ENCODE results near the gene ARHGAP45. TPM values are rescaled to one million over a fixed set of nuclear protein-coding genes. Genes with fewer than 3 reads are reported as not detected.

Gene ARHGAP45
- total and polyA plus RNA-seq, 7 experiments from 2014 or later: 305 to 1,030 (median 779) TPM

GRCh38 chr19:1121395-1121794 lies 54.4 kb downstream of the ARHGAP45 start:
- intact Hi-C loops (cut with micrococcal nuclease): no loop called here
- peaks cover 0 to 14% (median 0%) of the 10 kb centered on the region in 5 donors for H3K36me3 Mint-ChIP-seq
- no peak overlapping the region for H3K4me3 ChIP-seq (ENCODE audit: low read length)
- H3K9me3 ChIP-seq (ENCODE audit: control insufficient read depth in 2 of 3, low read length in 3 of 3): no peaks in the 10 kb centered on the region
- H3K9me3 Mint-ChIP-seq: no peaks in the 10 kb centered on the region
- H3K27ac ChIP-seq (ENCODE audit: low read depth, low read length): no peak overlapping the region
- ChIA-PET CTCF (interaction anchor here (0.5 kb wide), 1 partner anchor 124 kb away, joined by 3 read pairs; no protein-coding TSS in a partner anchor), POLR2A (interaction anchor here (0.6 kb wide), 1 partner anchor 11 kb away, joined by 3 read pairs; no protein-coding TSS in a partner anchor)
- no peaks in the 10 kb centered on the region for H3K27me3 Mint-ChIP-seq
- no peaks in the 10 kb centered on the region for H3K4me1 ChIP-seq (ENCODE audit: control insufficient read depth in 2 of 2, insufficient read depth in 2 of 2, low read length in 2 of 2)
- H3K4me1 Mint-ChIP-seq: peaks cover 0 to 5% (median 0%) of the 10 kb centered on the region in 7 donors
- H3K4me3 Mint-ChIP-seq: no peak overlapping the region
- peak overlapping the region in 3 of 9 donors; percentile 4 to 51 (median 15) for H3K27ac Mint-ChIP-seq
- H3K36me3 ChIP-seq (ENCODE audit: control insufficient read depth in 2 of 3, insufficient read depth in 3 of 3, low read length in 3 of 3): peaks cover 6 to 97% (median 16%) of the 10 kb centered on the region in 3 experiments
- H3K27me3 ChIP-seq (ENCODE audit: control insufficient read depth in 2 of 2, insufficient read depth in 2 of 2, low read length in 2 of 2): no peaks in the 10 kb centered on the region
- DNase-seq (no peak), ATAC-seq (no peak)

GRCh38 chr19:1122021-1122971 lies 55.3 kb downstream of the ARHGAP45 start:
- H3K27ac Mint-ChIP-seq: peak overlapping the region in 1 of 9 donors; percentile 51
- Histone ChIP-seq H3K27ac (ENCODE audit: low read depth, low read length) (no peak overlapping the region), H3K36me3 (ENCODE audit: control insufficient read depth in 2 of 3, insufficient read depth in 3 of 3, low read length in 3 of 3) (peaks cover 8 to 97% (median 23%) of the 10 kb centered on the region in 3 experiments), H3K4me1 (ENCODE audit: control insufficient read depth in 2 of 2, insufficient read depth in 2 of 2, low read length in 2 of 2) (no peaks in the 10 kb centered on the region), H3K4me3 (ENCODE audit: low read length) (no peak overlapping the region), H3K9me3 (ENCODE audit: control insufficient read depth in 2 of 3, low read length in 3 of 3) (no peaks in the 10 kb centered on the region), H3K27me3 (ENCODE audit: control insufficient read depth in 2 of 2, insufficient read depth in 2 of 2, low read length in 2 of 2) (no peaks in the 10 kb centered on the region)
- ChIA-PET CTCF (no interaction called here), POLR2A (no interaction called here)
- DNase-seq (no peak), ATAC-seq (no peak)
- H3K4me3 Mint-ChIP-seq: peak overlapping the region in 1 of 10 donors; percentile 52
- H3K36me3 Mint-ChIP-seq: peaks cover 0 to 14% (median 0%) of the 10 kb centered on the region in 5 donors
- H3K4me1 Mint-ChIP-seq: peaks cover 0 to 8% (median 0%) of the 10 kb centered on the region in 7 donors
- H3K9me3 Mint-ChIP-seq: no peaks in the 10 kb centered on the region
- no peaks in the 10 kb centered on the region for H3K27me3 Mint-ChIP-seq
- intact Hi-C loops (cut with micrococcal nuclease): no loop called here

GRCh38 chr19:1122972-1123363 lies 56.0 kb downstream of the ARHGAP45 start:
- CTCF ChIA-PET: interaction anchor here (0.6 to 1.8 kb wide), 2 partner anchors 72 to 343 kb away, joined by 3 read pairs; no protein-coding TSS in a partner anchor
- peak in 1 of 9 donors; percentile 79 for DNase-seq
- Mint-ChIP-seq H3K4me3 (peak overlapping the region in 1 of 10 donors; percentile 52), H3K9me3 (no peaks in the 10 kb centered on the region), H3K4me1 (peaks cover 0 to 11% (median 5%) of the 10 kb centered on the region in 7 donors), H3K27me3 (no peaks in the 10 kb centered on the region), H3K27ac (peak overlapping the region in 2 of 9 donors; percentile 39 to 43), H3K36me3 (peaks cover 0 to 14% (median 0%) of the 10 kb centered on the region in 5 donors)
- Histone ChIP-seq H3K4me1 (ENCODE audit: control insufficient read depth in 2 of 2, insufficient read depth in 2 of 2, low read length in 2 of 2) (no peaks in the 10 kb centered on the region), H3K9me3 (ENCODE audit: control insufficient read depth in 2 of 3, low read length in 3 of 3) (no peaks in the 10 kb centered on the region), H3K4me3 (ENCODE audit: low read length) (no peak overlapping the region), H3K36me3 (ENCODE audit: control insufficient read depth in 2 of 3, insufficient read depth in 3 of 3, low read length in 3 of 3) (peaks cover 15 to 97% (median 30%) of the 10 kb centered on the region in 3 experiments), H3K27me3 (ENCODE audit: control insufficient read depth in 2 of 2, insufficient read depth in 2 of 2, low read length in 2 of 2) (no peaks in the 10 kb centered on the region), H3K27ac (ENCODE audit: low read depth, low read length) (no peak overlapping the region)
- ATAC-seq: peak; percentile 83
- POLR2A ChIA-PET: no interaction called here
- intact Hi-C loops (cut with micrococcal nuclease): no loop called here

GRCh38 chr19:1123381-1123780 lies 56.4 kb downstream of the ARHGAP45 start:
- Histone ChIP-seq H3K36me3 (ENCODE audit: control insufficient read depth in 2 of 3, insufficient read depth in 3 of 3, low read length in 3 of 3) (peaks cover 17 to 95% (median 30%) of the 10 kb centered on the region in 3 experiments), H3K9me3 (ENCODE audit: control insufficient read depth in 2 of 3, low read length in 3 of 3) (no peaks in the 10 kb centered on the region), H3K4me1 (ENCODE audit: control insufficient read depth in 2 of 2, insufficient read depth in 2 of 2, low read length in 2 of 2) (no peaks in the 10 kb centered on the region), H3K4me3 (ENCODE audit: low read length) (no peak overlapping the region), H3K27me3 (ENCODE audit: control insufficient read depth in 2 of 2, insufficient read depth in 2 of 2, low read length in 2 of 2) (no peaks in the 10 kb centered on the region), H3K27ac (ENCODE audit: low read depth, low read length) (no peak overlapping the region)
- ChIA-PET CTCF (interaction anchor here (0.6 to 1.8 kb wide), 3 partner anchors 10 to 343 kb away, joined by 3 to 4 read pairs (median 3); no protein-coding TSS in a partner anchor), POLR2A (interaction anchor here (1.2 kb wide), 1 partner anchor 15 kb away, joined by 3 read pairs; no protein-coding TSS in a partner anchor)
- no peak for ATAC-seq
- H3K36me3 Mint-ChIP-seq: peaks cover 0 to 13% (median 0%) of the 10 kb centered on the region in 5 donors
- no peak overlapping the region for H3K4me3 Mint-ChIP-seq
- no peak for DNase-seq
- peaks cover 0 to 11% (median 5%) of the 10 kb centered on the region in 7 donors for H3K4me1 Mint-ChIP-seq
- H3K27me3 Mint-ChIP-seq: no peaks in the 10 kb centered on the region
- no peaks in the 10 kb centered on the region for H3K9me3 Mint-ChIP-seq
- H3K27ac Mint-ChIP-seq: peak overlapping the region in 1 of 9 donors; percentile 43
- intact Hi-C loops (cut with micrococcal nuclease): no loop called here

- peaks cover 0 to 3% of the 10 kb centered on the region in 2 donors for H3K4me1 ChIP-seq (ENCODE audit: control insufficient read depth in 2 of 2, insufficient read depth in 2 of 2, low read length in 2 of 2)
- no peaks in the 10 kb centered on the region for H3K27me3 ChIP-seq (ENCODE audit: control insufficient read depth in 2 of 2, insufficient read depth in 2 of 2, low read length in 2 of 2)
- Mint-ChIP-seq H3K4me3 (no peak overlapping the region), H3K27ac (no peak overlapping the region), H3K9me3 (no peaks in the 10 kb centered on the region), H3K4me1 (peaks cover 0 to 14% (median 7%) of the 10 kb centered on the region in 7 donors), H3K36me3 (peaks cover 0 to 13% (median 0%) of the 10 kb centered on the region in 5 donors), H3K27me3 (no peaks in the 10 kb centered on the region)
- ChIA-PET CTCF (interaction anchor here (0.5 to 1.8 kb wide), 4 partner anchors 10 to 81 kb away, joined by 3 to 4 read pairs (median 4); no protein-coding TSS in a partner anchor), POLR2A (interaction anchor here (1.2 kb wide), 1 partner anchor 16 kb away, joined by 3 read pairs; no protein-coding TSS in a partner anchor)
- H3K4me3 ChIP-seq (ENCODE audit: low read length): no peak overlapping the region
- no peaks in the 10 kb centered on the region for H3K9me3 ChIP-seq (ENCODE audit: control insufficient read depth in 2 of 3, low read length in 3 of 3)
- no peak overlapping the region for H3K27ac ChIP-seq (ENCODE audit: low read depth, low read length)
- peaks cover 17 to 88% (median 30%) of the 10 kb centered on the region in 3 experiments for H3K36me3 ChIP-seq (ENCODE audit: control insufficient read depth in 2 of 3, insufficient read depth in 3 of 3, low read length in 3 of 3)
- DNase-seq: no peak
- intact Hi-C loops (cut with micrococcal nuclease): no loop called here
- no peak for ATAC-seq
Observed at GRCh38 chr19:1123885-1124677, 57.1 kb downstream of the ARHGAP45 start.

Data from naive thymus-derived CD4-positive, alpha-beta T cell (primary cell).